ENCODE measurements around the gene KLC1.
"Not testable (repeated sequence)": the region's sequence is repeated elsewhere in the genome, so short reads cannot be mapped to it uniquely, and the experiment has no call there.

The KLC1 gene

DNA sequence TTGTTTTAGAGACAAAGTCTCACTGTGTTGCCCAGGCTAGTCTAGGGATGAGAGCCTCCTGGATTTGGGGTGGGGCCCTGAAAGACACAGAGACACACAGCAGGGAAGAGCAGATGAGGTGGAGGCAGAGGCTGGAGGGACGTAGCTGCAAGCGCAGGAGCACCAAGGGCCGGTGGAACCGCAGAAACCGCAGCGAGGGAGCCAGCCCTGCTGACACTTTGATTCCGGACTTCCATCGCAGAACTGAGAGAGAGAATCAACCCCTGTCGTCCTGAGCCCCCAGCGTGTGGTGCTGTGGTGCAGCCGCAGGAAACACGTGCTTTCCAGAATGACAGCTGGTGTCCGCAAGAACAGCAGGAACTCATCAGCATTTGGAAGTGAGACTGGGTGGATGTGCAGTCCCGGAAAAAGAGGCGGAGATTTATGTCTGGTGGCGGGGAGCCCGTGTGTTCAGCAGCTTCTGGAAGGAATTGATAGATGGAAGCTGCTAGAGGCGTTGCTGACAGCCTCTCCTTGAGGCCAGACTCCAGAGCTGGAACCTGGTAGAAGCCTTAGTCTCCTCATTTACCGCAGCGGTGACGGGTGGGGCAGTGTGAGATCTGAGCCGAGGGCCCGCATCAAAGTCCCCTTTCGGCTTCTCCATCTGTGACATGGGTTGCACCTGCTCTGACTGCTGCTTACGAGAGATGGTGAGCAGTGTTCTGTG is 21.9 kb upstream of the KLC1 start:
- Histone ChIP-seq H3K36me3 (ENCODE audit: control insufficient read depth, insufficient read depth, low read length) (no peaks in the 10 kb centered on the region), H3K4me1 (ENCODE audit: control insufficient read depth, insufficient read depth, low read length, poor library complexity, severe bottlenecking) (peaks cover 7% of the 10 kb centered on the region), H3K27ac (ENCODE audit: low read depth, low read length, severe bottlenecking) (no peak overlapping the region), H3K4me3 (ENCODE audit: extremely low read depth, insufficient read depth, low read length, poor library complexity, severe bottlenecking) (no peak overlapping the region), H3K9me3 (ENCODE audit: control insufficient read depth, low read length) (peaks cover 6% of the 10 kb centered on the region)
- 18 to 20% methylated on average over 25 of the region's 25 CpGs for WGBS, 2 experiments (ENCODE audit: insufficient coverage in 2 of 2)

DNA sequence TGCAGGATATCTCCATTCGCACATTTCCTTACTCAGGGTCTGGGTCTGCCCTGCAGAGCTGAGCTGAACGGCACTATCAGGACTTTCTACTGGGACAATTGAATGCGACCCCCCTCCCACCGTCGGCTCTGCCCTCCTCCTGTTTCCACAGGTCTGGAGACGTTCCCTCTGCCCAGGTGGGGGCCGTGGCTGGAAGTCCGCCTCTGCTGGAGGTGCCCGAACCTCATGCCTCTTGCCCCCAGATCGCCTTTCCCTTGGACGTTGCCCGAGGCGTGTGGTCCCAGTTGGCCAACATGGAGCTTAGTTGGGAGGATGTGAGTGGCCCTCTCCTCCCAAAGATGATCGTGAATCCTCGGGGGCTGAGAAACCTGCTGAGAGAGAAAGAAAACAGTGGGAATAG is 21.2 kb upstream of the KLC1 start:
- WGBS, 2 experiments (ENCODE audit: insufficient coverage in 2 of 2): 29 to 54% methylated on average over 8 to 13 of the region's 15 CpGs
- H3K4me3 ChIP-seq (ENCODE audit: extremely low read depth, insufficient read depth, low read length, poor library complexity, severe bottlenecking): no peak overlapping the region
- H3K4me1 ChIP-seq (ENCODE audit: control insufficient read depth, insufficient read depth, low read length, poor library complexity, severe bottlenecking): peaks cover 7% of the 10 kb centered on the region
- H3K36me3 ChIP-seq (ENCODE audit: control insufficient read depth, insufficient read depth, low read length): no peaks in the 10 kb centered on the region
- H3K27ac ChIP-seq (ENCODE audit: low read depth, low read length, severe bottlenecking): no peak overlapping the region
- peaks cover 6% of the 10 kb centered on the region for H3K9me3 ChIP-seq (ENCODE audit: control insufficient read depth, low read length)

DNA sequence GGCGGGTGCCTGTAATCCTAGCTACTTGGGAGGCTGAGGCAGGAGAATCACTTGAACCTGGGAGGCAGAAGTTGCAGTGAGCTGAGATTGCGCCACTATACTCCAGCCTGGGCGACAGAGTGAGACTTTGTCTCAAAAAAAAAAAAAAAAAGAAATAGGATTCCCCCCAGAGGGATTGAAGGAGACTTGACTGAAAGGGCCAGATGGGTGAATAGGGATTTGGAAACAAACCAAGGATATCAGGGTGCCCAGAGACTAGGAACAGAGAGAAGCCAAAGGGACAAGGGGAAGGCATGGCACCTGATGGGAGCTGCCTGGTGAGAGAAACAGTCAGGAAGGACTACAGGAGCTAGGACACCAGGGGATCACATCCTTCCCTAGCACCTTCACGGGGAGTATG is 19.9 kb upstream of the KLC1 start:
- WGBS, 2 experiments (ENCODE audit: insufficient coverage in 2 of 2): 100% methylated on average over 1 of the region's 4 CpGs; no CpG with 5 or more reads in 1 of the 2 experiments
- H3K4me1 ChIP-seq (ENCODE audit: control insufficient read depth, insufficient read depth, low read length, poor library complexity, severe bottlenecking); H3K9me3 ChIP-seq (ENCODE audit: control insufficient read depth, low read length); H3K4me3 ChIP-seq (ENCODE audit: extremely low read depth, insufficient read depth, low read length, poor library complexity, severe bottlenecking); H3K36me3 ChIP-seq (ENCODE audit: control insufficient read depth, insufficient read depth, low read length); H3K27ac ChIP-seq (ENCODE audit: low read depth, low read length, severe bottlenecking): not testable (repeated sequence)

DNA sequence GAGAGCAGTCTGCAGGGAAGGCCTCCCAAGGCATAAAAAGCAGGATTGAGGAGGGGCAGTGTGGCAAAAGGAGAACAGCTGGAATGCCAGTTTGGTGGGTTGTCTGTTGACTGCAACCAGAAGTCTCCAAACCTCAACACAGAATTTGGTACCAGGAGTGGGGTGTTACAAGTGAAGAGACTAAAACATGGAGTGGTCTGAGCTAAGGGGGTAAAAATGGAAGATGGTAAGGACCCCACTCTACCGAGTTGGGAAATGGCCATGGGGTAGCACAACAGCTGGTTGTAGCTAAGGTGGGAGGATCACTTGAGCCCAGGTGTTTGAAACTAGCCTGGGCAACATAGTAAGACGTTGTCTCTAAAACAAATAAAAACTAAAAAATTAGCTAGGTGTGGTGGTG is 17.8 kb upstream of the KLC1 start:
- 85 to 95% methylated on average over 1 to 2 of the region's 2 CpGs for WGBS, 2 experiments (ENCODE audit: insufficient coverage in 2 of 2)
- H3K9me3 ChIP-seq (ENCODE audit: control insufficient read depth, low read length): peaks cover 6% of the 10 kb centered on the region
- H3K4me3 ChIP-seq (ENCODE audit: extremely low read depth, insufficient read depth, low read length, poor library complexity, severe bottlenecking): no peak overlapping the region

DNA sequence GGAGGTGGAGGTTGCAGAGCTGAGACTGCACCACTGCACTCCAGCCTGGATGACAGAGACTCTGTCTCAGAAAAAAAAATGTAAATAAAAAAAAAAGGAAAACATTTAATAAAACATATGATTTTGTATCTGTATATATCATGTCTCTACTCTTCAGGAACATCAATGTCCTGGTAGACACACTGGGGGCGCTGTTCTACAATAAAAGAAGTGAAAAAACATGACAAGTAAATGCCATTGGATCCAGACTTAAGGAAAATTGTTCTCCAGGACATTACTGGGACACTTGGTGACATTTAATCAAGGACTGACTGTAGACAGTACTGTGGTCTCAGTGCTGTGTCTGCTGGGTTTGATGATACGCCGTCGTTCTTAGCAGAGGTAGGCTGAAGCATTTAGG is 15.5 kb upstream of the KLC1 start:
- H3K27ac ChIP-seq (ENCODE audit: low read depth, low read length, severe bottlenecking): no peak overlapping the region
- peaks cover 6% of the 10 kb centered on the region for H3K9me3 ChIP-seq (ENCODE audit: control insufficient read depth, low read length)
- no peaks in the 10 kb centered on the region for H3K4me1 ChIP-seq (ENCODE audit: control insufficient read depth, insufficient read depth, low read length, poor library complexity, severe bottlenecking)
- WGBS, 2 experiments (ENCODE audit: insufficient coverage in 2 of 2): 0% methylated on average over 1 of the region's 4 CpGs; no CpG with 5 or more reads in 1 of the 2 experiments
- H3K4me3 ChIP-seq (ENCODE audit: extremely low read depth, insufficient read depth, low read length, poor library complexity, severe bottlenecking): no peak overlapping the region
- H3K36me3 ChIP-seq (ENCODE audit: control insufficient read depth, insufficient read depth, low read length): no peaks in the 10 kb centered on the region

More for the DNA sequence above, 17.8 kb upstream of the KLC1 start:
- Histone ChIP-seq H3K36me3 (ENCODE audit: control insufficient read depth, insufficient read depth, low read length) (no peaks in the 10 kb centered on the region), H3K27ac (ENCODE audit: low read depth, low read length, severe bottlenecking) (no peak overlapping the region), H3K4me1 (ENCODE audit: control insufficient read depth, insufficient read depth, low read length, poor library complexity, severe bottlenecking) (peaks cover 7% of the 10 kb centered on the region)

DNA sequence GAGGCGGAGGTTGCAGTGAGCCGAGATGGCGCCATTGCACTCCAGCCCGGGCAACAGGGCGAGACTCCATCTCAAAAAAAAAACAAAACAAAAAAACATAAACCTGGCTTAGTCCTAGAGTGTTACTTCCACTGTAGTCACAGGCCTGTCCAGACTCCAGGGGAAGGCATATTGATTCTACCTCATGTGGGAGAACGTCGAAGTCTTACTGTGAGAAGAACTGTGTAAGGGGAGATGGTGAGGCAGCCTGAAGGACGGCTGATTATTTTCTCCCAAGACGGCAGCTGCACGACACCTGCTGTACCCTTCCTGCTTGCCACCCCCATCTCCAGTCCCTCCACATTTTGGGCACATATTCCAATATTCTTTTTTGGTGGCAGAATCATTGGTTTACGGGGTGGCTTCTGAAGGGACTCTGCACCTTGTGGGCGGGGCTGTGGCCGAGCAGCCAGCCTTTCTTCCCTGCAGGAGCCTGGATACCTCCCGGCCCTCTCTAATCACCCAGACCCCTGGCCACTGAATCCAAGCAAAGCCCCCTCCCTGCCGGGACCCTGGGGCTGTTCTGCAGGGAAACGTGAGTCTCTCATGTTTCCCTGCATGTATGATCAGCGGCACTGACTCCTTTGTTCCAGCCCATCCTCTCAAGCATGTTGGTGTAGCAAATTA is 12.2 kb upstream of the KLC1 start:
- no peak overlapping the region for H3K4me3 ChIP-seq (ENCODE audit: extremely low read depth, insufficient read depth, low read length, poor library complexity, severe bottlenecking)
- 71 to 73% methylated on average over 12 to 13 of the region's 17 CpGs for WGBS, 2 experiments (ENCODE audit: insufficient coverage in 2 of 2)
- H3K4me1 ChIP-seq (ENCODE audit: control insufficient read depth, insufficient read depth, low read length, poor library complexity, severe bottlenecking): no peaks in the 10 kb centered on the region
- H3K36me3 ChIP-seq (ENCODE audit: control insufficient read depth, insufficient read depth, low read length): no peaks in the 10 kb centered on the region
- no peak overlapping the region for H3K27ac ChIP-seq (ENCODE audit: low read depth, low read length, severe bottlenecking)
- no peaks in the 10 kb centered on the region for H3K9me3 ChIP-seq (ENCODE audit: control insufficient read depth, low read length)

DNA sequence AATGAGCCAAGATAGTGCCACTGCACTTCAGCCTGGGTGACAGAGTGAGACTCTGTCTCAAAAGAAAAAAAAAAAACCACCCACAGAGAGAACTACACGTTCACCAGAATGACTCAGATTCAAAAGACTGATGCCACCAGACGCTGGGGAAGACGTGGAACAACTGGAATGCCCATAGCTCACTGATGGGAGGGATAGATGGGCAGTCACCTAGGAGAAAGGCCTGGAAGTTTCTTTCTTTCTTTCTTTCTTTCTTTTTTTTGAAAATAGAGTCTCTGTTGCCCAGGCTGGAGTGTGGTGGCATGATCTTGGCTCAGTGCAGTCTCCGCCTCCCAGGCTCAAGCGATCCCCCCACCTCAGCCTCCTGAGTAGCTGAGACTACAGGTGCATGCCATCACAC is 10.0 kb upstream of the KLC1 start:
- WGBS, 2 experiments (ENCODE audit: insufficient coverage in 2 of 2): 90% methylated on average over 2 to 3 of the region's 5 CpGs
- Histone ChIP-seq H3K4me3 (ENCODE audit: extremely low read depth, insufficient read depth, low read length, poor library complexity, severe bottlenecking) (no peak overlapping the region), H3K4me1 (ENCODE audit: control insufficient read depth, insufficient read depth, low read length, poor library complexity, severe bottlenecking) (peaks cover 3% of the 10 kb centered on the region), H3K9me3 (ENCODE audit: control insufficient read depth, low read length) (no peaks in the 10 kb centered on the region), H3K36me3 (ENCODE audit: control insufficient read depth, insufficient read depth, low read length) (no peaks in the 10 kb centered on the region), H3K27ac (ENCODE audit: low read depth, low read length, severe bottlenecking) (no peak overlapping the region)

DNA sequence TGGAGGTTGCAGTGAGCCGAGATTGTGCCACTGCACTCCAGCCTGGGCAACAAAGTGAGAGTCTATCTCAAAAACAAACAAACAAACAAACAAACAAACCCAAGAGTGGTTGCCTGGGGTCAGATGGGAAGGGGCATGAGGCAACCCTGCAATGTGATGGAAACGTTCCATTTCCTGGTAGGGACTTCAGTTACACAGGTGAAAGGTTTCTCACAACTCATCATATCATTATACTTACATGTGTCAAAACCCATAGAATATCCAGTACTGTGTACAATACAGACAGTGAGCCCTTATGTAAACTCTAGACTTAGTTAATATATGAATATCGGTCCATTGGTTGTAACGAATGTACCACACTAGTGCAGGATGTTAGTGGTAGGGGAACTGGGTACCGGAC is 7.2 kb upstream of the KLC1 start:
- H3K36me3 ChIP-seq (ENCODE audit: control insufficient read depth, insufficient read depth, low read length): no peaks in the 10 kb centered on the region
- WGBS, 2 experiments (ENCODE audit: insufficient coverage in 2 of 2): 84 to 95% methylated on average over 3 of the region's 5 CpGs
- peaks cover 24% of the 10 kb centered on the region for H3K4me1 ChIP-seq (ENCODE audit: control insufficient read depth, insufficient read depth, low read length, poor library complexity, severe bottlenecking)
- no peak overlapping the region for H3K4me3 ChIP-seq (ENCODE audit: extremely low read depth, insufficient read depth, low read length, poor library complexity, severe bottlenecking)
- no peak overlapping the region for H3K27ac ChIP-seq (ENCODE audit: low read depth, low read length, severe bottlenecking)
- no peaks in the 10 kb centered on the region for H3K9me3 ChIP-seq (ENCODE audit: control insufficient read depth, low read length)

DNA sequence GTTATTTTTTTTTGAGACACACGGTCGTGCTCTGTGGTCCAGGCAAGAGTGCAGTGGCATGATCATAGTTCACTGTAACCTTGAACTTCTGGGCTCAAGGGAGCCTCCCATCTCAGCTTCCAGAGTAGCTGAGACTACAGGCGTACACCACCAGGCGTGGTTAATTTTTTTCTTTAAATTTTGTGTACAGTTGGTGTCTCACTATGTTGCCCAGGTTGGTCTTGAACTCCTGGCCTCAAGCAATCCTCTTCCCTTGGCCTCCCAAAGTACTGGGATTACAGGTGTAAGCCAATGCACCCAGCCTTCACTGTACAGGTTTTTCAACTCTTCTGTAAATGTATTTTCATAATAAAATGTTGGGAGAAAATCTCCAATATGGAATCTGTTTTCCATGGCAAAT is 5.7 kb upstream of the KLC1 start:
- Histone ChIP-seq H3K4me3 (ENCODE audit: extremely low read depth, insufficient read depth, low read length, poor library complexity, severe bottlenecking) (no peak overlapping the region), H3K27ac (ENCODE audit: low read depth, low read length, severe bottlenecking) (no peak overlapping the region), H3K4me1 (ENCODE audit: control insufficient read depth, insufficient read depth, low read length, poor library complexity, severe bottlenecking) (peaks cover 32% of the 10 kb centered on the region), H3K9me3 (ENCODE audit: control insufficient read depth, low read length) (no peaks in the 10 kb centered on the region), H3K36me3 (ENCODE audit: control insufficient read depth, insufficient read depth, low read length) (no peaks in the 10 kb centered on the region)
- WGBS, 2 experiments (ENCODE audit: insufficient coverage in 2 of 2): 100% methylated on average over 3 to 4 of the region's 4 CpGs

DNA sequence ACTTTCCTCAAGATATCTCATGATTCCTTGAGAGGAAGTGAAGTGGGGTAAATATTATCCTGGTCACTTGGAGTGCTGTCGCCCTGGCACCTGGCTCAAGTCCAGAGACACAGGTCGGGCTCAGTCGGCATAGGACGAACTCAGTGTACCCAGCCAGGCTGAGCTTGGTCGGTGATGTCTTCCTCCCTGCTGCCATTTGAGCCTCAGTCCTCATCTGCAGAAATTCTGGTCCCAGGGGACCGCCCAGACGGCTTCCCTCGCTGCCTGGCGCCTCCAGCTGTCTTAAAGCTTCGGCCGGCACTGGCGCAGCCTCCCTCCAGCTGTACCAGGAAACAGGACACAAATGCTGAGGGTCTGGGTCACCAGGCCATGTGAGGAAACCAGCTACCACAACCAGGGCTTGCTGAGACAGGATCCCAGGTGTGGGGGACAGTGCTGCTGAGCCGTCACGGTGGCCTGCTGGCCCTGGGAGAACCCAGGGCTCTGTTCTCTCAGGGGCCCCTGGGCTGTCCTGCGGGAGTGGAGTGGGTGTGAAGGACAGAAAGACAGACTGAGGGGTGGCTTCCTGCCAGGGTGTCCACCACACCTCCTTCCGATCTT is 5.0 kb upstream of the KLC1 start:
- no peak overlapping the region for H3K27ac ChIP-seq (ENCODE audit: low read depth, low read length, severe bottlenecking)
- H3K9me3 ChIP-seq (ENCODE audit: control insufficient read depth, low read length): no peaks in the 10 kb centered on the region
- H3K36me3 ChIP-seq (ENCODE audit: control insufficient read depth, insufficient read depth, low read length): no peaks in the 10 kb centered on the region
- H3K4me1 ChIP-seq (ENCODE audit: control insufficient read depth, insufficient read depth, low read length, poor library complexity, severe bottlenecking): peaks cover 35% of the 10 kb centered on the region
- 94 to 96% methylated on average over 12 to 13 of the region's 16 CpGs for WGBS, 2 experiments (ENCODE audit: insufficient coverage in 2 of 2)
- H3K4me3 ChIP-seq (ENCODE audit: extremely low read depth, insufficient read depth, low read length, poor library complexity, severe bottlenecking): no peak overlapping the region

DNA sequence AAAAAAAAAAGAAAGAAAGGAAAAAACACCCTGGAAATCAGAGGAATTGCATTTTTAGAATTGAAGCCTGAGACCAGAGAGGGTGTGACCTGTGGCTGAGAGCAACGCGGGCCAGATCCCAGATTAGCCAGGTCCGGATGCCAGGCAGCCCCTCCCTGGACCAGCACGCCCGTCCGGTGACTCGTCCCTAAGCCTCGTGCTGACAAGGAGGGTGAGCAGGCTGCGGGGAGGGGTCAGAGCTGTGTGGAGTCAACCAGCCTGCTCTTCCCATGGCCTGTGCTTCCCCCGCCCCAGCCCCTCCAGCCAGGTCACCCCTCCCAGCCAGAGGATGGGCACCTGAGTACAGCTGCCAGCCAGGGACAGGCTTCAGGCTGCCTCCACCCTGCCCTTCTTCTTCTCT is 4.2 kb upstream of the KLC1 start:
- no peaks in the 10 kb centered on the region for H3K9me3 ChIP-seq (ENCODE audit: control insufficient read depth, low read length)
- H3K4me1 ChIP-seq (ENCODE audit: control insufficient read depth, insufficient read depth, low read length, poor library complexity, severe bottlenecking): peaks cover 35% of the 10 kb centered on the region
- no peaks in the 10 kb centered on the region for H3K36me3 ChIP-seq (ENCODE audit: control insufficient read depth, insufficient read depth, low read length)
- H3K27ac ChIP-seq (ENCODE audit: low read depth, low read length, severe bottlenecking): peak overlapping the region; percentile 70
- WGBS, 2 experiments (ENCODE audit: insufficient coverage in 2 of 2): 21 to 35% methylated on average over 3 to 10 of the region's 10 CpGs
- no peak overlapping the region for H3K4me3 ChIP-seq (ENCODE audit: extremely low read depth, insufficient read depth, low read length, poor library complexity, severe bottlenecking)

All from mesodermal cell (in vitro differentiated cells).